Fibroblast of the aortic adventitia (primary cell): Measurements from ENCODE around the gene MGMT. TPM values are rescaled to one million over a fixed set of nuclear protein-coding genes. Genes with fewer than 3 reads are reported as not detected.

Experiments
- DNase-seq: peaks from one replicate; pipeline ENCODE4 v3.0.0-alpha.2; 2010; ENCODE audit warnings: low read depth
- H3K4me3 ChIP-seq: 2 replicates; pipeline ENCODE4 v1.5.1; 2011; ENCODE audit warnings: low read depth, mild to moderate bottlenecking, control low read depth, low read length, moderate library complexity
- total RNA-seq: library from RNA; depleted of rRNA; stranded (reverse); fragments of >200 nt; gene quantifications from 2 replicates; pipeline ENCODE4 v1.2.3, GENCODE V29; 2012; ENCODE audit warnings: low replicate concordance
- TF ChIP-seq, protein P1 (sequence below): IDR thresholded peaks from 2 replicates; pipeline ENCODE4 v1.5.1; 2011; ENCODE audit warnings: mild to moderate bottlenecking, low read length, control low read depth, inconsistent platforms; ENCODE audit not compliant: insufficient read depth

Gene MGMT
- total RNA-seq, 1 donor: 21.8 TPM

GRCh38 chr10:129442866-129443265, 24.2 kb upstream of the MGMT start:
- H3K4me3 ChIP-seq: no peak overlapping the region
- TF ChIP-seq, protein P1, sequence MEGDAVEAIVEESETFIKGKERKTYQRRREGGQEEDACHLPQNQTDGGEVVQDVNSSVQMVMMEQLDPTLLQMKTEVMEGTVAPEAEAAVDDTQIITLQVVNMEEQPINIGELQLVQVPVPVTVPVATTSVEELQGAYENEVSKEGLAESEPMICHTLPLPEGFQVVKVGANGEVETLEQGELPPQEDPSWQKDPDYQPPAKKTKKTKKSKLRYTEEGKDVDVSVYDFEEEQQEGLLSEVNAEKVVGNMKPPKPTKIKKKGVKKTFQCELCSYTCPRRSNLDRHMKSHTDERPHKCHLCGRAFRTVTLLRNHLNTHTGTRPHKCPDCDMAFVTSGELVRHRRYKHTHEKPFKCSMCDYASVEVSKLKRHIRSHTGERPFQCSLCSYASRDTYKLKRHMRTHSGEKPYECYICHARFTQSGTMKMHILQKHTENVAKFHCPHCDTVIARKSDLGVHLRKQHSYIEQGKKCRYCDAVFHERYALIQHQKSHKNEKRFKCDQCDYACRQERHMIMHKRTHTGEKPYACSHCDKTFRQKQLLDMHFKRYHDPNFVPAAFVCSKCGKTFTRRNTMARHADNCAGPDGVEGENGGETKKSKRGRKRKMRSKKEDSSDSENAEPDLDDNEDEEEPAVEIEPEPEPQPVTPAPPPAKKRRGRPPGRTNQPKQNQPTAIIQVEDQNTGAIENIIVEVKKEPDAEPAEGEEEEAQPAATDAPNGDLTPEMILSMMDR: no peak
- no peak for DNase-seq

DNA sequence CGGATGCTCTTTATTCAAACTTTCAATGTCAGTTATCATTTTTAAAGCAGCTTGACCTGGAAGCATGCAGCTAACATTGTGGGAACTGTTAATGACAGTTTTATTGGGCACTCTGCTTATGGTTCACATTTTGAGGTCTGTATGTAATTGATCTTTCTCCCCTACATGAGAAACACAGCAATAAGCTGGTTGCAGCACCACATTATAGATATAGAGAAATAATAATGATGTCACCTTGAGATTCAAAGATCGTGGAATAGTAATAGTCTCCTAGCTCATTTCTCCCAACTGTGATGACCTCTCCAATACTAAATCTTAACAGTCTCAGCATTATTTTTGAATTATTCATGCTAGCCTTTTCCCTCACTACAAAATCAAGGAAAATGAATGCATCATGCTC, 22.7 kb upstream of the MGMT start:
- no peak for DNase-seq
- TF ChIP-seq, protein P1: no peak
- H3K4me3 ChIP-seq: no peak overlapping the region

GRCh38 chr10:129445436-129446182, 21.4 kb upstream of the MGMT start:
- H3K4me3 ChIP-seq: no peak overlapping the region
- TF ChIP-seq, protein P1: no peak
- no peak for DNase-seq

DNA sequence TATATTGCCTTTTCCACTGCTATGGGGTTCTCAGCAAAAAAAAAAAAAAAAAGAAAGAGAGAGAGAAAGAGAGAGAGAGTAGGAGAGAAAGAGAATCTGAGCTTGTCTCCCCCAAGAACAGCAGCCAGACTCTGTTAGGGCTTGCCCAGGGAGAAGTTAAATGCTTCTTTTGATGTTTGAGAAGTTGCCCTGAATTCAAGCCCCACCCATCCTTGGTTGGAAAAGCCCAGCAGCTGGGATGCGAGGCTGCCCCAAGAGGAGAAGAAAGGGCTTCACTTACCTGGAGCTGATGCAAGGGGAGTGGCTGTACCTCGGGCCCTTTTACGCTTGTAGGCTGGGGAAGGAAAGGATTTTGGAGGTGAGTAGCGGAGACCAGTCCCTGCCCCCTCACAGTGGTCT, 20.9 kb upstream of the MGMT start:
- TF ChIP-seq, protein P1: no peak
- H3K4me3 ChIP-seq: no peak overlapping the region
- DNase-seq: no peak

- H3K4me3 ChIP-seq: no peak overlapping the region
- TF ChIP-seq, protein P1: no peak
- DNase-seq: no peak
Measured at GRCh38 chr10:129447486-129447885, 19.6 kb upstream of the MGMT start.

GRCh38 chr10:129448086-129448485, 19.0 kb upstream of the MGMT start:
- no peak overlapping the region for H3K4me3 ChIP-seq
- TF ChIP-seq, protein P1: no peak
- DNase-seq: no peak

DNA sequence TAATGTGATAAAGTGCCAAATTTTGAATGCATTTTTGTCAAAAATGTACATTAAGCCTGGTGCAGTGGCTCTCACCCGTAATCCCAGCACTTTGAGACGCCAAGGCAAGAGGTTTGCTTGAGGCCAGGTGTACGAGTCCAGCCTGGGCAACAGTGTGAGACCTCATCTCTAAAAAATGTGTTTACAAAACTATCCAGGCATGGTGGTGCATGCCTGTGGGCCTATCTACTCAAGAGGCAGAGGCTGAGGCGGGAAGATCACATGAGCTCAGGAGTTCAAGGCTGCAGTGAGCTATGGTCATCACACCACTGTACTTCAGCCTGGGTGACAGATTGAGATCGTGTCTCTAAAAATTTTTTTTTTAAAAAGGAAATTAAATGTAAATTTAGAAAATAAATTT, 18.5 kb upstream of the MGMT start:
- no peak overlapping the region for H3K4me3 ChIP-seq
- no peak for DNase-seq
- TF ChIP-seq, protein P1: no peak
